HG02798 (cell line): ENCODE results near the gene PEAK1.
A peak's percentile ranks its signal among the peaks of the same experiment; 100 is the strongest.
"Not testable (repeated sequence)": the region's sequence is repeated elsewhere in the genome, so short reads cannot be mapped to it uniquely, and the experiment has no call there.

Experiments used
- ATAC-seq: cut with Tn5 transposase; IDR thresholded peaks from one replicate; pipeline ENCODE4 v1.9.1; 2021; ENCODE audit warnings: mild to moderate bottlenecking; ENCODE audit not compliant: unreplicated experiment, poor library complexity

The PEAK1 gene

GRCh38 chr15:77425104-77425503 lies 5.2 kb upstream of the PEAK1 start:
- no peak for ATAC-seq

- ATAC-seq: no peak
These were observed 1.4 kb upstream of the PEAK1 start for GRCh38 chr15:77421370-77421700.

- peak; percentile 43 for ATAC-seq
These were observed 886 bp upstream of the PEAK1 start, which contains the start of gene HMG20A for GRCh38 chr15:77420610-77421369. HMG20A (plus strand) TSS chr15:77420888; CDS start chr15:77458408, 37,520 bp downstream.

- peak; percentile 9 for ATAC-seq
These were observed 703 bp downstream of the PEAK1 start for GRCh38 chr15:77418966-77419835.

GRCh38 chr15:77418391-77418965 lies 1.4 kb downstream of the PEAK1 start:
- no peak for ATAC-seq

GRCh38 chr15:77417602-77418001 lies 2.3 kb downstream of the PEAK1 start:
- ATAC-seq: no peak

GRCh38 chr15:77416954-77417353 lies 3.0 kb downstream of the PEAK1 start:
- ATAC-seq: no peak

- no peak for ATAC-seq
These were observed 3.8 kb downstream of the PEAK1 start for GRCh38 chr15:77416148-77416455.

GRCh38 chr15:77415450-77416147 lies 4.3 kb downstream of the PEAK1 start:
- no peak for ATAC-seq

GRCh38 chr15:77414789-77415442 lies 5.0 kb downstream of the PEAK1 start:
- ATAC-seq: no peak

GRCh38 chr15:77413699-77414349 lies 6.1 kb downstream of the PEAK1 start:
- ATAC-seq: no peak

GRCh38 chr15:77412972-77413698 lies 6.8 kb downstream of the PEAK1 start:
- ATAC-seq: no peak

- ATAC-seq: no peak
These were observed 8.3 kb downstream of the PEAK1 start for GRCh38 chr15:77411619-77411976.

- ATAC-seq: no peak
These were observed 8.9 kb downstream of the PEAK1 start for GRCh38 chr15:77410701-77411618.

GRCh38 chr15:77410157-77410500 lies 9.8 kb downstream of the PEAK1 start:
- not testable (repeated sequence) for ATAC-seq

GRCh38 chr15:77409259-77410156 lies 10.4 kb downstream of the PEAK1 start:
- peak; percentile 70 for ATAC-seq

- ATAC-seq: no peak
These were observed 13.1 kb downstream of the PEAK1 start for GRCh38 chr15:77406846-77407245.
